Neural progenitor cell (in vitro differentiated cells): ENCODE data around the gene CSNK2A3.

Experiments
- EZH2 ChIP-seq: fragments of 200-600 bp; sonication (generic); IDR thresholded peaks from 2 replicates; pipeline ENCODE4 v1.6.1; 2017; ENCODE audit warnings: antibody characterized with exemption, mild to moderate bottlenecking, moderate library complexity
- TF ChIP-seq, protein P1 (sequence below): fragments of 200-600 bp; sonication (generic); IDR thresholded peaks from 2 replicates; pipeline ENCODE4 v1.5.1; 2017; ENCODE audit warnings: antibody characterized with exemption, mild to moderate bottlenecking

DNA sequence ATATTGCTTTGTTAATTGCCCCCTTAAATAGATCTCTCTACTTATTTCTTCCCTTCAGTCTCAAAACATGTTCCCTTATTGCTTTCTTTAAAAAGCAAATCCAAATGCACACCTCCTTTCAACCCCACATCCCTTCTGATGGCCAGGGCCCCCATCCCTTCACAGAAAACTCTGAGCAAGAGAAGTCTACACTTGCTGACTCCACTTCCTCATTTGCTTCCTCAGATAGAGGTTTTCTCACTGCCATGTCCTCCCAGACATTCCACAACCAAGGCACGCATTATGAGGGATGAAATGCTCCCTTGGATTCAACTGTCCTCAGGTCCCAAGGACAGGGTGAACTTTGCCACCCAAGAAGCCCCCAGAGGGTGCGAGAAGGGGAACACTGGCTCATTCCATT is 43.1 kb downstream of the CSNK2A3 start:
- TF ChIP-seq, protein P1, sequence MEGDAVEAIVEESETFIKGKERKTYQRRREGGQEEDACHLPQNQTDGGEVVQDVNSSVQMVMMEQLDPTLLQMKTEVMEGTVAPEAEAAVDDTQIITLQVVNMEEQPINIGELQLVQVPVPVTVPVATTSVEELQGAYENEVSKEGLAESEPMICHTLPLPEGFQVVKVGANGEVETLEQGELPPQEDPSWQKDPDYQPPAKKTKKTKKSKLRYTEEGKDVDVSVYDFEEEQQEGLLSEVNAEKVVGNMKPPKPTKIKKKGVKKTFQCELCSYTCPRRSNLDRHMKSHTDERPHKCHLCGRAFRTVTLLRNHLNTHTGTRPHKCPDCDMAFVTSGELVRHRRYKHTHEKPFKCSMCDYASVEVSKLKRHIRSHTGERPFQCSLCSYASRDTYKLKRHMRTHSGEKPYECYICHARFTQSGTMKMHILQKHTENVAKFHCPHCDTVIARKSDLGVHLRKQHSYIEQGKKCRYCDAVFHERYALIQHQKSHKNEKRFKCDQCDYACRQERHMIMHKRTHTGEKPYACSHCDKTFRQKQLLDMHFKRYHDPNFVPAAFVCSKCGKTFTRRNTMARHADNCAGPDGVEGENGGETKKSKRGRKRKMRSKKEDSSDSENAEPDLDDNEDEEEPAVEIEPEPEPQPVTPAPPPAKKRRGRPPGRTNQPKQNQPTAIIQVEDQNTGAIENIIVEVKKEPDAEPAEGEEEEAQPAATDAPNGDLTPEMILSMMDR: no peak
- TF ChIP-seq EZH2: no peak
